HUDEP-2 (cell line): ENCODE data around the gene MCTP1.
"Not testable (repeated sequence)": the region's sequence is repeated elsewhere in the genome, so short reads cannot be mapped to it uniquely, and the experiment has no call there.

Source experiments
- DNase-seq, 76 experiments: peaks; one replicate each; lab custom pipeline; 2025; ENCODE audit not compliant: unreplicated experiment in 76 of 76; lab: John Stamatoyannopoulos, UW

MCTP1 gene

GRCh38 chr5:94841598-94842322 lies 443.1 kb downstream of the MCTP1 start:
- no peak for DNase-seq

GRCh38 chr5:94833851-94834250 lies 451.0 kb downstream of the MCTP1 start:
- DNase-seq: no peak

- no peak for DNase-seq
Measured at GRCh38 chr5:94832685-94833084, 452.2 kb downstream of the MCTP1 start.

GRCh38 chr5:94830520-94830919 lies 454.4 kb downstream of the MCTP1 start:
- no peak for DNase-seq

- DNase-seq: not testable (repeated sequence)
Measured at GRCh38 chr5:94828222-94828621, 456.7 kb downstream of the MCTP1 start.

GRCh38 chr5:94820488-94820887 lies 464.4 kb downstream of the MCTP1 start:
- no peak for DNase-seq

GRCh38 chr5:94818904-94819303 lies 466.0 kb downstream of the MCTP1 start:
- DNase-seq: no peak

GRCh38 chr5:94815313-94816039 lies 469.4 kb downstream of the MCTP1 start:
- DNase-seq: no peak

GRCh38 chr5:94812232-94812631 lies 472.7 kb downstream of the MCTP1 start:
- DNase-seq: no peak

GRCh38 chr5:94811331-94811730 lies 473.6 kb downstream of the MCTP1 start:
- no peak for DNase-seq

GRCh38 chr5:94810877-94811276 lies 474.0 kb downstream of the MCTP1 start:
- DNase-seq: no peak

- no peak for DNase-seq
Measured at GRCh38 chr5:94810281-94810680, 474.6 kb downstream of the MCTP1 start.

- DNase-seq: no peak
Measured at GRCh38 chr5:94808497-94808896, 476.4 kb downstream of the MCTP1 start.

GRCh38 chr5:94807985-94808384 lies 476.9 kb downstream of the MCTP1 start:
- no peak for DNase-seq

GRCh38 chr5:94802450-94802849 lies 482.4 kb downstream of the MCTP1 start:
- peak in 3 of 76 experiments; percentile 0 to 12 (median 3) for DNase-seq

- no peak for DNase-seq
Measured at GRCh38 chr5:94796586-94796985, 488.3 kb downstream of the MCTP1 start.

- no peak for DNase-seq
Measured at GRCh38 chr5:94793816-94794198, 491.1 kb downstream of the MCTP1 start.

GRCh38 chr5:94793113-94793815 lies 491.6 kb downstream of the MCTP1 start:
- DNase-seq: no peak

- DNase-seq: no peak
Measured at GRCh38 chr5:94791829-94792228, 493.1 kb downstream of the MCTP1 start.

GRCh38 chr5:94788527-94788926 lies 496.4 kb downstream of the MCTP1 start:
- DNase-seq: no peak
